Heart left ventricle (tissue), 16 donors: ENCODE measurements around the gene WFDC1. TPM values are rescaled to one million over a fixed set of nuclear protein-coding genes. Genes with fewer than 3 reads are reported as not detected.

ENCODE experiments used
- ATAC-seq, 4 donors: fragments of 200-7000 bp; cut with Tn5 transposase; one replicate each; pipeline ENCODE4 v1.9.1; 2020 to 2022; ENCODE audit warnings: moderate library complexity in 4 of 4, mild to moderate bottlenecking in 3 of 4, moderate number of reproducible peaks in 1 of 4
- DNase-seq, 5 donors: peaks; one replicate each; pipeline ENCODE4 v3.0.0-alpha.2; 2020
- H3K27ac ChIP-seq, 12 donors: fragments of 200-600 bp; sonication (generic) in 4 of 12; one replicate each; pipeline versions ENCODE4 v1.5.0 to v1.8.0; 2016 to 2022; ENCODE audit warnings: mild to moderate bottlenecking in 2 of 12
- H3K27me3 ChIP-seq, 9 donors: fragments of 200-600 bp; sonication (generic) in 2 of 9; one replicate each; pipeline versions ENCODE4 v1.5.1 to v1.8.0; 2016 to 2022; ENCODE audit warnings: mild to moderate bottlenecking in 3 of 9
- H3K36me3 ChIP-seq, 9 donors: fragments of 200-600 bp; sonication (generic) in 2 of 9; one replicate each; pipeline versions ENCODE4 v1.5.0 to v1.8.0; 2018 to 2022; ENCODE audit warnings: mild to moderate bottlenecking in 2 of 9
- H3K4me1 ChIP-seq, 12 donors: fragments of 200-600 bp; sonication (generic) in 4 of 12; one replicate each; pipeline versions ENCODE4 v1.5.0 to v1.8.0; 2016 to 2022; ENCODE audit warnings: mild to moderate bottlenecking in 3 of 12
- H3K4me3 ChIP-seq, 12 donors: fragments of 200-600 bp; sonication (generic) in 4 of 12; one replicate each; pipeline versions ENCODE4 v1.5.0 to v1.8.0; 2017 to 2022; ENCODE audit warnings: mild to moderate bottlenecking in 9 of 12, moderate library complexity in 4 of 12
- H3K9me3 ChIP-seq, 12 donors: fragments of 200-600 bp; sonication (generic) in 4 of 12; one replicate each; pipeline versions ENCODE4 v1.5.0 to v1.8.0; 2016 to 2022; ENCODE audit warnings: mild to moderate bottlenecking in 1 of 12
- CTCF ChIP-seq, 12 donors: fragments of 200-600 bp; sonication (generic) in 4 of 12; IDR thresholded peaks; one replicate each; pipeline versions ENCODE4 v1.5.0 to v1.8.0; 2018 to 2022; ENCODE audit warnings: antibody characterized with exemption in 12 of 12, mild to moderate bottlenecking in 5 of 12
- POLR2A ChIP-seq, 2 donors: fragments of 450-650 bp; IDR thresholded peaks; one replicate each; pipeline ENCODE4 v1.6.1; 2017; ENCODE audit warnings: antibody characterized with exemption in 2 of 2, mild to moderate bottlenecking in 2 of 2, moderate library complexity in 2 of 2
- WGBS, 4 donors: extraction: QIAGEN DNeasy Blood & Tissue Kit in 2 of 4; methylation state at CpG; one replicate each; pipeline versions ENCODE4 v1.1.5 to v1.1.7; 2013 to 2018; 5-methylcytosine and 5-hydroxymethylcytosine counted together
- intact Hi-C, 10 donors: fragments of 100-400 bp; cut with DNase I; formaldehyde crosslinking; loops; one replicate each; pipeline versions ENCODE4 v1.11.1 to v1.14.2; 2022
- polyA plus RNA-seq, 2 donors: library from polyadenylated mRNA; stranded (reverse); fragments of 200-250 nt; gene quantifications; one replicate each; pipeline ENCODE4 v1.2.3, GENCODE V29; 2013
- total RNA-seq, 9 donors: library from RNA; depleted of rRNA in 2 of 9; stranded (reverse); fragments of >200 nt in 2 of 9; fragmentation: NEBNext Ultra II Directional in 3 of 9; extraction: Animal tissue kit (Norgen Biotek cat#: 25700) in 3 of 9; gene quantifications; one replicate each; pipeline versions ENCODE4 v1.1.0 to v1.2.4, GENCODE V29; 2016 to 2023
- donor health status: ischemic (EF 13 %, LVEDD 7.1; RV severe dilation, severe dysfunction).
- donor health status: healthy with polysubstance abuse.
- donor health status: DM: no; HTN: yes; CAD: no.
- donor health status: DM: no; HTN: no; CAD: no.
- donor health status: ischemic (EF 25% LVEDD 6.9; RV normal size, moderate dysfunction).
- donor health status: ischemic (EF 25% LVEDD 5.7; RV mildly dilated, moderate dysfunction).
- donor health status: healthy.
- donor health status: DM: yes; HTN: yes; CAD: no.
- donor health status: ischemic (EF 35%, LVEDD 5.7; RV mildly dilated, moderate dysfunction).
- donor health status: nonischemic (EF 11% LVEDD 7.7; RV severe dilation, severe dysfunction).
- donor health status: DM: yes; HTN: yes; CAD: no.
- donor health status: PGD.
- donor health status: ischemic (EF 29% LVEDD 5.4; RV normal size, mild dysfunction).
- donor health status: nonischemic (EF 23%, LVEDD 6.1; RV moderate dilation, normal function).

Gene WFDC1
- total and polyA plus RNA-seq, 11 donors = 0.50 to 5.4 (median 1.6) TPM

GRCh38 chr16:84362471-84362941, 67.8 kb downstream of the WFDC1 start:
- H3K4me1 ChIP-seq = no peaks in the 10 kb centered on the region
- H3K27me3 ChIP-seq = peaks cover under 1 to 21% (median 15%) of the 10 kb centered on the region in 9 donors

GRCh38 chr16:84366208-84366607, 71.5 kb downstream of the WFDC1 start:
- no peak for ATAC-seq
- H3K27me3 ChIP-seq = peaks cover 20 to 58% (median 39%) of the 10 kb centered on the region in 9 donors

More at GRCh38 chr16:84362471-84362941, 67.8 kb downstream of the WFDC1 start:
- H3K27ac ChIP-seq = no peak overlapping the region
- H3K9me3 ChIP-seq = no peaks in the 10 kb centered on the region
- no peaks in the 10 kb centered on the region for H3K36me3 ChIP-seq
- intact Hi-C loops = no loop called here
- TF ChIP-seq CTCF (IDR thresholded peaks at IDR 0.05) (no peak), POLR2A (IDR thresholded peaks at IDR 0.05) (no peak)
- H3K4me3 ChIP-seq = no peak overlapping the region
- 67 to 73% (median 71%) methylated on average over 13 of the region's 13 CpGs for WGBS, 4 donors
- no peak for ATAC-seq
- no peak for DNase-seq

GRCh38 chr16:84367297-84367680, 72.6 kb downstream of the WFDC1 start:
- ATAC-seq = no peak
- Histone ChIP-seq H3K4me3 (no peak overlapping the region), H3K4me1 (peaks cover 0 to 10% (median 3%) of the 10 kb centered on the region in 12 donors), H3K36me3 (no peaks in the 10 kb centered on the region), H3K27me3 (peaks cover 20 to 68% (median 41%) of the 10 kb centered on the region in 9 donors), H3K27ac (no peak overlapping the region), H3K9me3 (no peaks in the 10 kb centered on the region)
- no peak for DNase-seq
- TF ChIP-seq POLR2A (IDR thresholded peaks at IDR 0.05) = no peak
- TF ChIP-seq CTCF (IDR thresholded peaks at IDR 0.05) = no peak
- 55 to 70% (median 64%) methylated on average over 7 to 9 of the region's 9 CpGs for WGBS, 4 donors
- intact Hi-C loops = no loop called here

More at GRCh38 chr16:84366208-84366607, 71.5 kb downstream of the WFDC1 start:
- no peaks in the 10 kb centered on the region for H3K9me3 ChIP-seq
- 79 to 93% (median 88%) methylated on average over 9 of the region's 9 CpGs for WGBS, 4 donors
- intact Hi-C loops = no loop called here
- H3K4me3 ChIP-seq = no peak overlapping the region
- H3K36me3 ChIP-seq = no peaks in the 10 kb centered on the region
- TF ChIP-seq POLR2A (IDR thresholded peaks at IDR 0.05) (no peak), CTCF (IDR thresholded peaks at IDR 0.05) (no peak)
- peaks cover 0 to 10% (median 3%) of the 10 kb centered on the region in 12 donors for H3K4me1 ChIP-seq
- no peak for DNase-seq
- H3K27ac ChIP-seq = no peak overlapping the region

GRCh38 chr16:84367750-84368307, 73.2 kb downstream of the WFDC1 start:
- Histone ChIP-seq H3K27ac (no peak overlapping the region), H3K4me3 (peak overlapping the region in 1 of 12 donors; percentile 12), H3K27me3 (peaks cover 20 to 68% (median 41%) of the 10 kb centered on the region in 9 donors), H3K36me3 (no peaks in the 10 kb centered on the region), H3K9me3 (no peaks in the 10 kb centered on the region), H3K4me1 (peaks cover 0 to 10% (median 3%) of the 10 kb centered on the region in 12 donors)
- DNase-seq (no peak), ATAC-seq (no peak)
- TF ChIP-seq POLR2A (IDR thresholded peaks at IDR 0.05) (no peak), CTCF (IDR thresholded peaks at IDR 0.05) (no peak)
- intact Hi-C loops = no loop called here
- 12 to 46% (median 23%) methylated on average over 14 to 27 of the region's 27 CpGs for WGBS, 4 donors
